Esophagus squamous epithelium (tissue), 4 donors: ENCODE data around the gene MT1M.

Experiments used
- POLR2A ChIP-seq, 4 donors: fragments of 450-650 bp; IDR thresholded peaks; one replicate each; pipeline ENCODE4 v1.6.1; 2017; ENCODE audit warnings: antibody characterized with exemption in 4 of 4, mild to moderate bottlenecking in 4 of 4, moderate library complexity in 3 of 4
- TF ChIP-seq, protein P1 (sequence below), 6 experiments: fragments of 450-650 bp in 4 of 6; fragments of 200-600 bp in 2 of 6; sonication (generic) in 2 of 6; IDR thresholded peaks; one replicate each; pipeline ENCODE4 v1.5.1; 2016 to 2019; ENCODE audit warnings: antibody characterized with exemption in 6 of 6, mild to moderate bottlenecking in 4 of 6, moderate library complexity in 4 of 6

- TF ChIP-seq, protein P1, sequence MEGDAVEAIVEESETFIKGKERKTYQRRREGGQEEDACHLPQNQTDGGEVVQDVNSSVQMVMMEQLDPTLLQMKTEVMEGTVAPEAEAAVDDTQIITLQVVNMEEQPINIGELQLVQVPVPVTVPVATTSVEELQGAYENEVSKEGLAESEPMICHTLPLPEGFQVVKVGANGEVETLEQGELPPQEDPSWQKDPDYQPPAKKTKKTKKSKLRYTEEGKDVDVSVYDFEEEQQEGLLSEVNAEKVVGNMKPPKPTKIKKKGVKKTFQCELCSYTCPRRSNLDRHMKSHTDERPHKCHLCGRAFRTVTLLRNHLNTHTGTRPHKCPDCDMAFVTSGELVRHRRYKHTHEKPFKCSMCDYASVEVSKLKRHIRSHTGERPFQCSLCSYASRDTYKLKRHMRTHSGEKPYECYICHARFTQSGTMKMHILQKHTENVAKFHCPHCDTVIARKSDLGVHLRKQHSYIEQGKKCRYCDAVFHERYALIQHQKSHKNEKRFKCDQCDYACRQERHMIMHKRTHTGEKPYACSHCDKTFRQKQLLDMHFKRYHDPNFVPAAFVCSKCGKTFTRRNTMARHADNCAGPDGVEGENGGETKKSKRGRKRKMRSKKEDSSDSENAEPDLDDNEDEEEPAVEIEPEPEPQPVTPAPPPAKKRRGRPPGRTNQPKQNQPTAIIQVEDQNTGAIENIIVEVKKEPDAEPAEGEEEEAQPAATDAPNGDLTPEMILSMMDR (IDR thresholded peaks at IDR 0.05), result no peak
- TF ChIP-seq POLR2A (IDR thresholded peaks at IDR 0.05), result no peak
Observed at GRCh38 chr16:56629531-56629930, 2.9 kb upstream of the MT1M start.
